UCSD-AML1 (cell line): ENCODE results near the gene RASAL3.
"Not testable (repeated sequence)": the region's sequence is repeated elsewhere in the genome, so short reads cannot be mapped to it uniquely, and the experiment has no call there.

Experiments
- DNase-seq: peaks from one replicate; lab custom pipeline; 2025; ENCODE audit not compliant: unreplicated experiment; lab: John Stamatoyannopoulos, UW

Gene RASAL3

DNA sequence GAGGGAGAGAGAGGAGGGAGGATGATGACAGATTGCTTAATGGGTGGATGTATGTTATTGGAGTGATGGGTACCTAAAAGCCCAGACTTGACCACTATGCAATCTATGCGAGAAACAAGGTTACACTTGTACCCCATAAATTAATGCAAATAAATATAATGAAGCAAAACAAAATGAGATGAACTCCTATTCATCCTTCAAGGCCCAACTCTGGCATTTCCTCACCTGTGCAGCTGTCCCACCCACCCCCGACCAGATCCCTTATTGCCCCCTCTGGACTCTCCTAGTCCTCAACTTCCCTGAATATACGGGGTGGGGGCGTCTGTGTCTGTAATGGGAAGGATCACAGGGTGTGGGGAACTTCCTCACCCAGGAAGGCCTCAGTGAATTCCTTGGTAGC lies 10.8 kb upstream of the RASAL3 start:
- DNase-seq, result no peak

DNA sequence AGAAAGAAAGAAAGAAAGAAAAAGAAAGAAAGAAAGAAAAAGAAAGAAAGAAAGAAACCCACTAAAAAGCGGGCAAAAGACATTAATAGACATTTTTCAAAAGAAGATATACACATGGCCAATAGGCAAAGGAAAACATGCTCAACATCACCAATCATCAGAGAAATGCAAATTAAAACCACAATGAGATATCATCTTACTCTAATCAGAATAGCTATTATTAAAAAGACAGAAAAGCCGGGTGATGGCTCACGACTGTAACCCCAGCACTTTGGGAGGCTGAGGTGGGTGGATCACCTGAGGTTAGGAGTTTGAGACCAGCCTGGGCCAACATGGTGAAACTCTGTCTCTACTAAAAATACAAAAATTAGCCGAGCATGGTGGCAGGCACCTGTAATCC lies 9.5 kb upstream of the RASAL3 start:
- not testable (repeated sequence) for DNase-seq

DNA sequence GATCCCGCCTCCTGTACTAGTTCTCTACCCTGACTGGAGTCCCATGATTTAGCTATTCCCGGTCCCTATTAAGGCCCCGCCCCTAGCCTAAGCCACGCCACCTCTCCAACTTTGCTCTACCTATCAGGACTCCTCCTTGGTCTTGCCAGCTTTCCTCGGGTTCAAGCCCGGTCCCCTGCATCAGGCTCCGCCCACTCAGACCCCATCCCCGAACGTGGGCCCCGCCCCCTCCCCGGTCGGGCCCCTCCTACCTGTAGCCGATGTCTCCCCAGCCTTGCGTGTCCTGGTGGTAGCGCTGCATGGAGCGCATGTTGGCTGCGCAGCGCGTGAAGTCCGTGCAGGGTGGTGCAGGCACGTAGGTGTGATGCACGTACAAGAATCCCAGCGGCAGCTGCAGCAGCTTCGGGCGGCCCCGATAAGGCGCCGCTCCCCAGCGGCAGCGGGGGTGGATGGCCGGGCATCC lies 7.3 kb upstream of the RASAL3 start:
- no peak for DNase-seq

DNA sequence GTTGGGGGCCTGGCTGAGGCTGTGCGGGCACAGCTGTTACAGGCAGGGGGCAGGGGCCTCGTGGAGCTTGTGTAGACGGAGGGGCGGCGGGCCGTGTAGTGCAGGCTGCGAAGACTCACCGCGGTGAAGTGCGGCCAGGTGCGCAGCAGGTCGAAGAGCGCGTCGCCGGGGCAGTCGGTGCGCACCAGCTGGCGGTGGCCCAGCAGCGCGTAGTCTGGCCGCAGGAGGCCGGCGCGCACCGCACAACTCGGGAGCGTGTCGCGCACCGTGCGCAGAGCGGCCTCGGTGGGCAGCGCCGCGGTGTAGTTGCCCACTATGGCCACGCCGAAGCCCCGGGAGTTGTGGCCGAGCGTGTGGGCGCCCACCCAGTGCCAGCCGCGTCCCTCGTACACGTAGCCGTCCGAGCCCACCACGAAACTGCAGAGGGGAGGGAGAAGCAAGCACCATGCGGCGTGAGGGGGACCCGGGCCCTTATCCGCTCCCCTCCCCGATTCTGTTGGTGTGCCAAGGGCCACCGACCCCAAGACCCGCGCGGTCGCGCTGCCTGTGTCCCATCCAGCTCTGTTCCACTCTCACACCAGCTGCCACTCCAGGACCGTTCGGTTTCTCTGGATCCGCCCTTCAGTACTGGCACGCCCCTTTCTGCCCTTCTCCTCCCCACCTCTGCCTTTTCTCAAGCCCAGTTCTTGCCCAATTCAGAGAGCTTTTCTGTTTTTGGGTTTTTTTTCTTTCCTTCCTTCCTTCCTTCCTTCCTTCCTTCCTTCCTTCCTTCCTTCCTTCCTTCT lies 5.4 kb upstream of the RASAL3 start:
- DNase-seq, result no peak

DNA sequence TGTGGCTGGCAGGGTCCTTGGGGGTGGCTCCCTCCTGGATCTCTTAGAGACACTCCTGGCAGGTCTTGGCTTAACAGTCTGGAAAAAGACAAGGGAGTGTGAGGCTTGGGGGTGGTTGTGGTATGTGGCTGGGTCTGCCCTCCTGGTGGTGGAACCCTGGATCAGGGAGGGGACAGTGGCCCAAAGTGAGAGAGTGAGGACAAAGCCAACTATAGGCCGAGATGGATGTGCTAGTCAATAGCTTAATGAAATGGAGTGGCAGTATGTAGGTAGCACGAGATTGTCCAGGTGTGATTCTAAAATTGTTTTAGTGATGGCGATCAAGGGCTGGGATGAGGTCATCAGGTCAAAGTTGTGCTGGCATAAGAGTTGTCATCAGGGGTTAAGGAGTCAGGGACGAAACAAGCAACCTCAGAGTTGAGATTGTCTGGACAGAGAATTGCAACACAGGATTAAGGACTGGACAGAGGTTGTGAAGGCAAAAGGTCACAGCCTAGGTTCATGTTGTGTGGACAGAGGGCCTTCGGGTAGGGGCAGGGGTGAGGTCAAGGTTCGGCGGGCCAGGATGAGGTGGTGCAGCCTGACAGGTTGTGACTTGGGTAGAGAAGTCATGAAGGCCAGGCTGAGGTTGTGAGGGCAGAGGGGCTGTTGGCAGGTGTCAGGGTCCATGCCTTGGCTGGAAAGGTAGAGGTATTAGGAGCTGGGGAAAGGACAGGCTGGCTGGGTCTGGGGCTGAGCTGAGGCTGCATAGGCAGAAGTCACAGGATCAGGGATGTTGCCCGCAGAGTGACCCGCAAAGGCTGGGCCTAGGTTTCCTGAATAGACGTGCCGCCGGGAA lies 4.5 kb upstream of the RASAL3 start:
- peak; percentile 26 for DNase-seq

DNA sequence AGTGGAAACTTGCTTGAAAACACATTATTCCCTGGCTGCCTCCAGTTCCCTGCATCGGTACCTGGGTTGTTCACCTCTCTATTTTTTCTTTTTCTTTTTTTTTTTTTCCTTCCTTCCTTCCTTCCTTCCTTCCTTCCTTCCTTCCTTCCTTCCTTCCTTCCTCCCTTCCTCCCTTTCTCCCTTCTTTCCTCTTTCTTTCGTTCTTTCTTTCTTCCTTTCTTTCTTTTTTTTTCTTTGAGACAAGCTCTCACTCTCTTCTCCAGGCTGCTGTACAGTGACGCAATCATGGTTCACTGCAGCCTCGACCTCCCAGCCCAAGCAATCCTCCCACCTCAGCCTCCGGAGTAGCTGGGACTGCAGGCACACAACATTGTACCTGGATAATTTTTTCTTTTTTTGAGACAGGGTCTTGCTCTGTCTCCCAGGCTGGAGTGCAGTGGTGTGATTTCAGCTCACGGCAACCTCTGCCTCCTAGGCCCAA lies 3.4 kb upstream of the RASAL3 start:
- no peak for DNase-seq

DNA sequence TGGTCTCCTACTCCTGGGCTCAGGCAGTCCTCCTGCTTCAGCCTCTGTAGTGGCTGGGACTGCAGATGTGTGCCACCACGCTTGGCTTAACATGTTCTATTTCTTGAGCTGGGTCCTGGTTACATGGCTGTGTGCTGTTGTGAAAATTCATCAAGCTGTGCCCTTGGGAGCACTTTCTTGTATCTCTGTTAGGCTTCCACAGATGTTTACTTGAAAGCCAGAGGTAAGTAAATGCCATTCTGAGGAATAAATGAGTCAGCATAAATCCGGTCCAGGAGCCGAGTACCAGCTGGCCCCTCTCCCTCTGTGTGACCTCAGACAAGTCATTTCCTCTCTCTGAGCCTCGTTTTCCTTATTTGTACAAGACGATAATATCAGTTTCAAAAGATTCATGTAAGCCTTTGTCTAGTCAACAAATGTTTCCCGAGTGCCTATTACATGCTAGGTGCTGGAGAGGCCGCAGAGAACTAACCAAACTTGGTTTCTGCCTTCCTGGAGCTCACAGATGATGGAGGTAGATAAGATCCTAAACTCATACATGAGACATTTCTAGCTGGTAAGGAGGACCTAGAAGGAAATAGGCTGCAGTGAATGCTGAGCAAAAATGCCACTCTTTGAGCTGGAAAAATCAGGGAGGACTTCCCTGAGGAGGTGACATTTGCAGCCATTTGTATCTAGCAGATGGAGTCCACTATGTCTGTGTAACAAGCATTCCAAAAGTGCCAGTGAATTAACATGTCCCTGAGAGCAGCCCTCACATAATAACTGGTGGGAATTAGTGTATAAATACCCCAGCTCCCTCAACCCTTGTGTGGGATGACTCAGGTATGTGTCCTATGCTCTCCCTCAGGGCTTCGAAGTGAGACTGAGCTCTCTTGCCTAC lies 2.7 kb upstream of the RASAL3 start:
- DNase-seq, result peak; percentile 71

DNA sequence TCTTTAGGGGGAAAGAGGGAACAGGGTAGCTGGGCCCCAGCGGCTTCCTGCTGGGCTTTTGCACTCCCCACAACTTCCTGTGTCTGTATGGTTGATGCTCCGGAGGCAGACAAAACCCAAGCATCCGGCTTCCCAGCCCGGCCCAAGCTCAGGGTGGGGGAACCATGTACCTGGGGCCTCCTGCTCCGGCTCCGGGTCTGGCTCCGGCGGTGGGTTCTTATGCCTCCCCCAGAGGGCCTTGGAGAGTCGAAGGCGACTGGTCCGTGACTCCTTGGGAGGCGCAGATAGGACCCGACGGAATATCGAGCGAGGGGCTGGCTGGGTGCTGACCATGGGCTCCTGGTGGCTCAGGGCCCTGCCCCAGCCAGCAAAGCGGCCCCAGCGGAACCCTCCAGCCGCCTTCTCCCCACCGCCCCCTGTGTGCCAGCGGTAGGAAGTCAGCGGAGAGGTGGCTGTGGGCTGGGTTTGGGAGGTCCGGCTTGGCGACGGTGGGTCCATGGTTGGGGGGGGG lies 428 bp downstream of the RASAL3 start:
- DNase-seq, result peak; percentile 87

DNA sequence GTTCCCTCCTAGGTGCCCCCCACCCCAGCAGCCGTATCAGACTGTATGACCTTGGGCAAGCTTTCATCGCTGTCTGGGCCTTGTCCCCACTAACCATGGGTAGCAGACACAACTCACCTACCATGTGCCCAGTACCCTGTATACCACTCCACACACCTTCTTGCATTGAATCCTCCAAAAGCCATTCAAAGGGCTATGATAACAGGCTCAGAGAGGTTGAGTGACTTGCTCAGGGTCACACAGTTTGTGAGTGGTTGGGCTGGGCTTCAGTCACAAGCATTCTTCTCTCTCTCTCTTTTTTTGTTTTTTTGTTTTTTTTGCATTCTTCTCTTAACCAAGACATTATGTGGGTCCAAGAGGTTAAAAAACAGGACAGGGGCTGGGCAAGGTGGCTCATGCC lies 2.6 kb downstream of the RASAL3 start:
- DNase-seq, result no peak

DNA sequence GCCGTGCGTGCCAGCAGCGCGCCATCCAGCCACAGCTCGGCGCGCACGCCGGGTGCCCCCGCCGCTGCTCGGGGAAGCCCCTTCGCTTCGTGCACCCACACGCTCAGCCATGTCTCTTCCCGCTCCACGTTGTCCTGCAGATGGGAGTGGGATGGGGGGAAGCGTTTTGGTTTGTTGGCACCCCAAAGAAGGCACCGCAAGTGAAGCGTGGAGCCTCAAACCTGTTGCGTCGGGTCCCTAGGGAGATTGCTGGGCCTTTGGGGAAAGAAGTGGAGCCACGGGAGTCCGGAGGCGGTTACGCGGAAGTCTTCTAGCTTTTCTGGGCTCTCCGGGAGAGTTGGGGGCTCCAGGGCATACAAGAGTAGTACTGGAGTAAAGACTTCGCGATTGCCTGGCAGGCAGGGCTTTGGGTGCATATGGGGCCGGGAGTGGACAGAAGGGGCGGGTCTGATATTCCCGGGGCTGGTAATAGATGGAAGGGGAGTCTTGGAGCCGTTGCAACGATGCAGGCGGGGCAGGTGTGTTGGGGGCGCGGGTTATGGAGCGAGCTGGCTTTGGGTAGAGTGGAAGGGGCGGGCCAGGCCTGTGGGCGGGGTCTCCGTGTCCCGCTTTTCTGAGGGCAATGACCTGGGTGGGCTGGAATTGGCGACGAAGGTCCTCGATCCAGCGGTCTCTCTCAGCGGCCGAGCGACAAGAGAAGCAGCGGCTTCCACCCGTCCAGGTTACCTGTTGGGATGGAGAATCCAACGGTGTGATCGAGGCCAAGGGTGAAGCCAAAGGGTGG lies 6.5 kb downstream of the RASAL3 start:
- no peak for DNase-seq

DNA sequence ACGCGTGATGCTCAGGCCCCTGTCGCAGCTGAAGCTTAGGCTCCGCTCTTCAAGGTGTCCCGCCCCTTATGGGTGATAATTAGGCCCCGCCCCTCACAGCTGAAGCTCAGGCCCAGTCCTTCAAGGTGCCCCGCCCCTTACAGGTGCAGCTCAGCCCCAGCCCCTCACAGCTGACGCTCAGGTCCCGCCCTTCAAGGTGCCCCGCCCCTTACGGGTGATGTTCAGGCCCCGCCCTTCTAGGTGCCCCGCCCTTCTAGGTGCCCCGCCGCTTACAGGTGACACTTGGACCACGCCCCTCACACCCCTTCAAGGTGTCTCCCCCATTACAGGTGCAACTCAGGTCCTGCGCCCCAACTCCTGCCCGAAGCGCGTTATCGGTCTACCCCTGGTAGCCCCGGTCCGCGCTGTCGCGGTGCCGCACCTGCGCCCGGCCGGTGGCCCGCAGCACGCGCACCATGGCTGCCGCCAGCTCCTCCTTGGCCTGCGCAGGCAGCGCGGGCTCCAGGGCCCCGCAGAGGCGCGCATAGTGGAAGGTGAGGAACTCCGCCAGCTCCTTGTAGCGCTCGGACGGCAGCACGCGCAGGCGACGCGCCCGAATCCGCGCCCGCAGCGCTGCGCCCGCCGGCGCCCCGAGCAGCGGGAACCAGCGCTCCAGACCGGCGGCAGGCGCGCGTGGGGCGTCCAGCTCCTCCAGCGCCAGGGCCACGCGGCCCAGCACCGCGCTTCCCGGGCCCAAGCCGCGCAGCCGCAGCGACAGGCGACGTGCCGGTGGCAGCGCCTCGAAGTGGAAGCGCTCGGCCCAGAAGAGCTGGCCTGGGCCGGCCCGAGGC lies 7.3 kb downstream of the RASAL3 start:
- no peak for DNase-seq

DNA sequence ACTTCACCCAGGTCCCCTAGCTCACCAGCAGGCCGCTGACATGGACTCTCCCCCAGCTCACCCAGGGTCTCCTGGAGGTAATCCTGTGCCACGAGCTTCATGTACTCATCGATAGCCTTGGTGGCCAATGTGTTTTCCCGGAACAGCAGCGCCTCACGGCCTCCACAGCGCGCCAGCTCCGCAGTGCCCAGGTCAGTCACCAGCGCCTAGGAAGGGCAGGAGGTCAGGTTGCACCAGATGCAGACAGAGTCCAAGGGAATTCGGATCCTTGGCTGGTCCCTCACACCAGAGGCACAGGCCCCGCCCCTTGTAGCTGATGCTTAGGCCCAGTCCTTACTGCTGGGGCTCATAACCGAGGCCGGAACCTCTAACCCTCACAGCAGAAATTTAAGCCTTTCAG lies 7.9 kb downstream of the RASAL3 start:
- DNase-seq, result no peak

DNA sequence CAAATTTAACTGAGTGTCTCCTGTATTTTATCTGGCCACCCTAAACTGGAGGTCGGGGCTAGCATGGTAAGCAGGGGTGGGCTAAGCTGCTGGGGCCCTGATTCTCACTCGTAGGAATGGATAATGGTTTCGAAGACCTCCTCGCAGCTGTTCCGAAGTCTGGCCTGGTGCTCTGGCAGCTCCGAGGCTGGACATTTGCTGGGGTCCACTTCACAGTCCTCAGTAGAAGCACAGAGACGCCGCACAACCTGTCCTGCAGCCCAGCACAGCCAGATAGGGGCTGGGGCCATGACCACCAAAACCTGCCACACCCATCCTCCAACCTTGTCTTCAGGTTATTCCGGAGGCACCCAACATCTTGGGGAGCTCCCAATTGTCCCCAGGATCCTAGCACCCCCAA lies 8.3 kb downstream of the RASAL3 start:
- no peak for DNase-seq

DNA sequence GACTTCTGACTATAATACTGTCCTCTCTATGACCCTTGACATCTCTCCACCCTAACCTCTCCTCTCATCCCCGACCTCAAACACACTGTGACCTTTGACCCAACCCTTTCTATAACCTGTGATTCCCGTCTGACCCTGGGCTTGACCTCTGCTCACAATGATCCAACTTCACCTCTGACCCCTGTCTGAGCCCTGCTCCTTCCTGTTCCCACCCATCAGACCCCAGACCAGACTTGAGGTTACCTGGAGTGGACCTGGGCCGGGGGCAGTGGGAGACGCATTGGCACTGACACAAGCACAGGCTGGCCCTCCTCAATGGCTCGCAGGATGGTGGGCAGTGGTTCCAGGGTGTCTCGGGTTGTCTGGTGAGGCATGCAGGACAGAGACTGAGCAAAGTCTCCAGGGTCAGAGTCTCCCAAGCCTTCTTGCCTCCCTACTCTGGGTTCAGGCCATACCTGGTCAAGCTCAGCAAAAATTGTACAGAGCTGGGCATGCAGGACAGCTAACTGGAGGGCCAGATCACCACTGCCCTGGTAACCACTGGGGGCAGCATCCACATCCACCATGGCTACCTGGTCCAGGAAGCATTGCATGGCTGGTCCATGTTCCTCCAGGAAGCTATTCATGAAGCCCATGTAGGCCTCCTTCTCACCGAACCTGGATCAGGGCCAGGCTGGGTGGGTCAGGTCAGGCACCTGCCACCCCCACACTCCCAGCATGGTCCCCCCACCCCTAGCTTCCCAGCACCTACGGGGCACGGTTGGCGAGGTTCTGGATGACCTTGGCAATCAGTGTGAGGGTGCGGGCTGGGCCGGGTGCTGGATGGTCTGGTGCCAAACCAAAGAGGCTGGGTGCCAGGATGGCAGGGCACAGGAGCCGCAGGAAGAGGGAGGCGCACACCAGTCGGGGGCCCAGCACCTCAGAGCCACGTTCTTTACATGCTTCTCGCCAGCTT lies 10.2 kb downstream of the RASAL3 start:
- no peak for DNase-seq

DNA sequence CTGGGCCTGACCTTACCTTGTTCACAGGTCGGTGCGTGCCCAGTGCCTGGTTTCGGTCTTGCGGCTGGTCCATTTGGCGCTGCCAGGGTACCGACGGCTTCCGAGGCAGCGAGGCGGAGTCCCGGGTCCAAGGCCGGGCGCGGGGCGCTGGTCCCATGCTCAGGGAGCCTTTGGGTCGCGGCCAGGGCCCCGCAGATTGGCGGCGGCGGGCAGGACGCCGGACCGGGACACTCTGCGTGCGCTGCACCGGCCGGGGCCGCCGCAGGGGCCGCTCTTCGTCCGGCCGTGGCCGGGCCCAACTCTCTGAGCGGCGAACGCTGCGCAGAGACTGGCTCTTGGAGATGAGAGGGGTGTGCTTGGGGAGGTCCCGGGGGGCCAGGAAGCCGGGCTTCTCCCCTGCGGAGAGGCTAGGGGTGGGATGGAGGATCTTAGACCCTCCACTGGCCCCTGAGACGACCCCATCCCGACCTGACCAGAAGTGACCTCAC lies 11.2 kb downstream of the RASAL3 start:
- DNase-seq, result no peak

DNA sequence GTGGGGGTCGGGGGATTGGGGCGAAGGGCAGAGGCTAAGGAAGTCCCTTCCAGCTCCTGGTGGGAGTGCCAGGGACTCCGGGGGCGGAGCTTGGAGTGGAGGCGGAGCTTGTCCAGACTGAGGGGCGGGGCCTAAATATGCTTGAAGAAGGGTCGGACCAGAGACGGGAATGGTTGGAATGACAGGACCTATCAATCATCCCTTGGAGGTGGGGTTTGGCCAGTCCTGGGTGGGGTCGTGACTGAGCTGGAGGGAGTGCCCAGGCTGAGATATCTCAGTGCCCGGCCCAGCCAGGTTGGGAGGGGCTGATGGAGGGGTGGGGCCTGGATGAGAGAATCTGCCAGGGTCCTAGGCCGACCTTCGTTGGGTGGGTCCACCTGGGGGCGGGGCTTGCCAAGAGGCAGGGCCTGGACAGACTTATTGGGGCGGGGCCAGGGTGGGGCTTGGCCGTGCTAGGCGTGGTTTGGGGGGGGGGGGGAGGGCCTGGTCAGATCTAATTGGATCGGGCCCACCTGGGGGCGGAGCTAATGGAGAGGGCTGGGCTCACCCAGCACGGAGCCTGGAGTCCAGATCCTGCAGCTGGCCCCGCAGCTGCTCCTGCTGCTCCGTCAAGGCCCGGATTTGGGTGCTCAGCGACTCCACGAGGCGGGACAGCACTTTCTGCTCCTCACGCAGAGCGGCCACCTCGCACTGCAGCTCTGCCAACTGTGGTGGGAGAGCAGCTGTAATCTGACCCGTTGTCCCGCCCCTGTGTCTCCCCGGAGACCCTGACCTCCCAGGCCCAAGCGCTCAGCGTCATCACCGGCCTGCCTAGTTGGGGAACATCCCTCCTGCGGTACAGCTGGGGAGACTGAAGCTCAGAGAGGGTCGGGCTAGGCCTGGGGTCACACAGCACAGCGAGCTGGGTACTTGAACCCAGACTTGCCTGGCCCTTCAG lies 12.0 kb downstream of the RASAL3 start:
- DNase-seq, result peak; percentile 19

DNA sequence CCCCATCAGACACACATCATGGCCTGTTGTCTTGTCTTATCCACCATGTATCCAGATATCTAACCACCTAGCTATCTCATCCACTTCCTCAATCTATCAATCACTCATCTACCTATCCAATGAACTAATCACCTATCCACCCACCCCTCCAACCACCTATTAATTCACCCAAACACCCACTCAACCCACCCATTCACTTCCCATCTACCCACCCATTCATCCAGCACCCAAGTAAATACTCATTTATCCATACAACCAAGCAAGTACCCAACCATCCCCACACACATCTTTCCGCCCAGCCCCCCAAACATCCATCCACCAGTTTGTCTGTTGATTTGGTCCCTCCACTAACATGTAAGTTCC lies 13.8 kb downstream of the RASAL3 start:
- no peak for DNase-seq
